Neural cell (in vitro differentiated cells): Measurements from ENCODE around the gene TBC1D20.

Source experiments
- EP300 ChIP-seq: fragments of 450-650 bp; conservative IDR thresholded peaks from 2 replicates; pipeline ENCODE4 v1.6.1; 2014; ENCODE audit warnings: antibody characterized with exemption, mild to moderate bottlenecking, moderate library complexity; ENCODE audit not compliant: poor library complexity, severe bottlenecking
- POLR2AphosphoS5 ChIP-seq: IDR thresholded peaks from 2 replicates; pipeline ENCODE4 v1.6.1; 2012
- TAF1 ChIP-seq: IDR thresholded peaks from 2 replicates; pipeline ENCODE4 v1.6.1; 2012; ENCODE audit warnings: low read depth
- TF ChIP-seq, protein P1 (sequence below): fragments of 450-650 bp; IDR thresholded peaks from 2 replicates; pipeline ENCODE4 v1.5.1; 2014; ENCODE audit warnings: antibody characterized with exemption, mild to moderate bottlenecking, moderate library complexity; ENCODE audit not compliant: poor library complexity, severe bottlenecking

DNA sequence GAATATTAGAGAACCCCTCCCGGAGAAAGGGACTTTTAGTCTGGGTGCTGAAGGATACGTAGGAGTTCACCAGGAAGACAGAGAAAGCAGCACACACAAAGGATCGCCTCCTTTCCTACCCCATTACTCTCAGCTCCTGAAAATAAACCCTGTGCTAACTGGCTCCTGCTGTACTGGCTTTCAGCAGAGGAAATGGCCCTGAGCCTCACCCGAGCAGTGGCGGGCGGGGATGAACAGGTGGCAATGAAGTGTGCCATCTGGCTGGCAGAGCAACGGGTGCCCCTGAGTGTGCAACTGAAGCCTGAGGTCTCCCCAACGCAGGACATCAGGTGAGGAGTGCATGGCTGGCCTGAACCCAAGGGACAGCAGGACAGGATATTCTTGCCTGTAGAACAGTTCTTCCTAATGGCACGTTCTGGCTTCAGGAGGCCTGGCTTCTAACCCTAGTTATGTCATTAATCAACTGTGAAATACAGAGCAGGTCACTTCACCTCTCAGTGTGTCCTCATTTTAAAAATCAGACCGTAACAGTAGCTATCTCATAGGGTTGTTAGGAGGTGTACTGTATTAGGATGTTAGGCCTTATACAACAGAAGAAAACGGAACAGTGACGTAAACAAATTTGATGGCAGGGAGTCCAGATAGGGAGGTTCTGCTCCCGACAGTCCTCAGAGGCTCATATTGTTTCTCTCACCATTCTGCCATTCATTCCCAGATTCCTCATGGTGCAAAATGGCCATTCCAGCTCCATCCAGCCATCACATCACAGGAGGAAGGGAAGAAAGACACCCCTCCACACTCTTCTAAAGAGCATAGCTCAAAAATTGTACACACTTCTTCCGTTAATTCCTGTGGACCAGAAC lies 52.4 kb downstream of the TBC1D20 start:
- no peak for TF ChIP-seq POLR2AphosphoS5
- TF ChIP-seq, protein P1, sequence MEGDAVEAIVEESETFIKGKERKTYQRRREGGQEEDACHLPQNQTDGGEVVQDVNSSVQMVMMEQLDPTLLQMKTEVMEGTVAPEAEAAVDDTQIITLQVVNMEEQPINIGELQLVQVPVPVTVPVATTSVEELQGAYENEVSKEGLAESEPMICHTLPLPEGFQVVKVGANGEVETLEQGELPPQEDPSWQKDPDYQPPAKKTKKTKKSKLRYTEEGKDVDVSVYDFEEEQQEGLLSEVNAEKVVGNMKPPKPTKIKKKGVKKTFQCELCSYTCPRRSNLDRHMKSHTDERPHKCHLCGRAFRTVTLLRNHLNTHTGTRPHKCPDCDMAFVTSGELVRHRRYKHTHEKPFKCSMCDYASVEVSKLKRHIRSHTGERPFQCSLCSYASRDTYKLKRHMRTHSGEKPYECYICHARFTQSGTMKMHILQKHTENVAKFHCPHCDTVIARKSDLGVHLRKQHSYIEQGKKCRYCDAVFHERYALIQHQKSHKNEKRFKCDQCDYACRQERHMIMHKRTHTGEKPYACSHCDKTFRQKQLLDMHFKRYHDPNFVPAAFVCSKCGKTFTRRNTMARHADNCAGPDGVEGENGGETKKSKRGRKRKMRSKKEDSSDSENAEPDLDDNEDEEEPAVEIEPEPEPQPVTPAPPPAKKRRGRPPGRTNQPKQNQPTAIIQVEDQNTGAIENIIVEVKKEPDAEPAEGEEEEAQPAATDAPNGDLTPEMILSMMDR: no peak
- no peak for TF ChIP-seq EP300
- no peak for TF ChIP-seq TAF1
